GM23248 (cell line): ENCODE measurements around the gene ZNF407.

Experiments
- EZH2 ChIP-seq: fragments of 200-600 bp; sonication (generic); IDR thresholded peaks from 2 replicates; pipeline ENCODE4 v1.6.1; 2018; ENCODE audit warnings: antibody characterized with exemption, mild to moderate bottlenecking; ENCODE audit not compliant: insufficient read depth, poor library complexity, severe bottlenecking
- EZH2phosphoT487 ChIP-seq: fragments of 200-600 bp; sonication (generic); IDR thresholded peaks from 2 replicates; pipeline ENCODE4 v1.6.1; 2018; ENCODE audit warnings: antibody characterized with exemption, moderate library complexity, mild to moderate bottlenecking, low read depth; ENCODE audit not compliant: insufficient read depth

DNA sequence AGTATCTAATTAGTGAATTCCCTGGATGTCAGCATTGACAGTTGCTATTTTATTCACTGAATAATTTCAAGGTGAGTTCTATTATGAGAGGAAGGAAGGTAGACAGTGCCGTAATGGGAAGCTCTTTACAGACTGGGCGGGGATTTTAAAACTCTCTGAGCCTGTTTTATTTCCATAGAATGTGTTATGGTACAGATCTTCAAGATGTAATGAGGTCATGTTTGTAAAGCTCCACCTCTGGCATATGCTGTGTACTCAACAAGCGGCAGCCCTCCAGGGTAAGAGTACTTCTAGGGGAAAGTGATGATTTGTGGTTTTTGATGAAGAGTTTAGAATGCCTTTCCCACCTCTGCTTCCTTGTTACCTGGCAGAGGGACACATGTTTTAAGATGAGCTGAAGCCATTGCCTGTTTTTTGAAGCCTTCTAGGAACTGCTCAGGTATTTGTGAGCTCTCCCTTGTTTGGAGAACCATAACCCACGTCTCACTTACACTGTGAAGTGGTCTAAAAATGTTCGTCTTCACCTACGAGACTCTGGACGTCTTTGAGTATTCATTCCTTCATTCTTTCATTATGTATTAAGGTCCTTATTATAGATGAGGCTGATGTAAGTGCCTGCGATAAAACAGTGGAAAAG lies 360.0 kb downstream of the ZNF407 start:
- TF ChIP-seq EZH2: no peak
- no peak for TF ChIP-seq EZH2phosphoT487
